NCI-H2081 (cell line): ENCODE measurements around the gene STPG4.
"Not testable (repeated sequence)": the region's sequence is repeated elsewhere in the genome, so short reads cannot be mapped to it uniquely, and the experiment has no call there.

ENCODE experiments used
- DNase-seq, 2 experiments: peaks; one replicate each; lab custom pipeline; 2025; lab: John Stamatoyannopoulos, UW

STPG4 gene

DNA sequence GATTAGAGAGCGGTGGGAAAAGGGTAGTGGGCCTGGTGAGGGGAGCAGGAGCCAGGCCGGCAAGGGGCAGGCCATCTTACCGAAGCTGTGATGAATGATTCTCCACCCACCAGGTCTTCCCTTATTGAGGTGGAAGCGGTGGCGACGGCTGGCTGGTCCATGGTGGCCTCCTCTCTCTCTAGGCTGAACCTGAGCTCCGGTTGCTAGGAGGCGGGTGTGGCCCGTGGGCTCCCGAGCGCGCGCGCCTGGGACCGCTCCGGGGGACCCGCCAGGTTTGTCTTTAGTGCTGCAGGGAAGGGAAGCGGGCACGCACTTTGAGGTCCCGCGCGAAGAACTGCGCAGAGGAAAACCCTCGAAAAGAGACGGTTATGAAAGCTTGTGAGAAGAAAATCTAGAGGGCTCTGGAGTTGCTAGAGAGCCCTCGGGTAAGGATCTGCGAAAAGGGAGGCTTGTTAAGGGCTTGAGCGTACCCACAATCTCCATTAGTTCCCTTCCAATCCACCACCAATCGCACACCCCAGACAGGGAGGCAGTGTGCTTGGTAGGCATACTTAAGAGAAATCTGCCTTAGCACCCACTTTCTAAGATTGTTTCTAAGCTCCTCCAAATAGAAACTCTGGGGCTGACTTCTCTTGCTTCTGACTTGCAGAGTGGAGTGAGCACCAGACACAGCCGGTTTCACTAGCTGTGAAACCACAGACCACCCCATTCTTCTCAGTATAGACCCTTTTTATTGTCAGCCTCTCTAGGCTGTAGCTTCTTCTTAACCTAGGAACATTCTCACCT lies at the start of gene STPG4:
TSS of gene STPG4 (minus strand) at position 218 of the 786 bp plus-strand sequence. CDS start at position 161, 57 bp downstream.
- no peak for DNase-seq

- DNase-seq = no peak
These were observed 49.6 kb upstream of the STPG4 start for GRCh38 chr2:47204691-47205090.

GRCh38 chr2:47203995-47204394 lies 48.9 kb upstream of the STPG4 start:
- no peak for DNase-seq

DNA sequence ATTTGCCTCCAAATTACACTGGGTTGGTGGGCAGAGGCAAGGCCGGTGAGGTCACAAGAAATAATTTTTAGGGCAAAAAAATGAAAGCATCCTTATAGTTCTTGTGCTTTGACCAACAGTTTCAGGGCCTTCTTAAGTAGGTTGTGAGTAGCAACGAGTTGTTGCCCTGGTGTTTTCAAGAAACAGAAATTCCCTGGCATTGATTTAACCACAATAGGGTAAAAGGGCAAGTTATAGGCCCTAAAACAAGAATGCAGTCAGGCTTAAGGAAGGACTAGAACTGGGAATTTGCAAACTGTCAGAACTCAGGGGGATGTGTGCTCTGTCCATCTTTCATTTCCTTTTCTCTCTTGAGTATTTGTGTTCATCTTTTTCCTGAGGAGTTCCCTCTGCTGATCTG lies 46.1 kb upstream of the STPG4 start:
- no peak for DNase-seq

DNA sequence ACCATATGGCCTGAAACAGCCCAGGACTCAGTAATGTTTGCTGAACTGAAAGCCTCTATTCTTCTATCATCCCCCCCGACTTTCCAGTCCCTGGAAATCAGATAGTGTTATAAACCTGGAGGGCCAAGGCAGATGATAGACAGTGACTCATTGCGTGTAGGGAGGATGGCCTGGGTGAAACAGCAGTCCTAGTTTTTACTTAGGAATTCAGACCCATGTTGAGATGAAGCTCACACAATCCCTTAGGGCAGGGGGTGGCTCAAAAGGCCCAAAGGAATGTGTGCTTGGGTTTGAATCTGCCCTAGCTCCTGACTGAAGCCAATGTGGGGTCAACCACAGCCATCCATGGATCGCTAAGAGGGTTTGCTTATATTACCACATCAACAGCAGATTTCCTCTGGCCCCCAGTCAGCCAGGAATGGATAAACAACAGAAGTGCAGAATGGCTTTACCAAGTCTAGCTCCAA lies 43.9 kb upstream of the STPG4 start:
- no peak for DNase-seq

DNA sequence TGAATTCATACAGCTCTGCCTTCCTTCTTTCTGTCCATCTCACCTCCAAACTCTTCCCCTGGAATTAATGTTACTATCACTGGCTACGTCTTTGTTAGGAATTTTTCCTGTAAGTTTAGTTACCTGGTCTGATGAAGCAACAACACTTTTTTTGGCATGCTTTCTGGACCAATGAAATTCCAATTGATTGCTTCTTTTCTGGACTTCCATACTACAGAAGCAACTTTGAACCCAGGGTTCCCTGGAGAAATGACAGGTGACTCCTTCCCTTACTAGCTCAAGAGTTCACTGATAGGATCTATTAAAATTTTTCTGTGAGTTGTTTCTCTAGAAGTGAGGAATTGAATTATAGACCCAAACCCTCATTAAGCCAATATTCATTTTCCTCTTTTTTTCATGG lies 41.4 kb upstream of the STPG4 start:
- DNase-seq = no peak

DNA sequence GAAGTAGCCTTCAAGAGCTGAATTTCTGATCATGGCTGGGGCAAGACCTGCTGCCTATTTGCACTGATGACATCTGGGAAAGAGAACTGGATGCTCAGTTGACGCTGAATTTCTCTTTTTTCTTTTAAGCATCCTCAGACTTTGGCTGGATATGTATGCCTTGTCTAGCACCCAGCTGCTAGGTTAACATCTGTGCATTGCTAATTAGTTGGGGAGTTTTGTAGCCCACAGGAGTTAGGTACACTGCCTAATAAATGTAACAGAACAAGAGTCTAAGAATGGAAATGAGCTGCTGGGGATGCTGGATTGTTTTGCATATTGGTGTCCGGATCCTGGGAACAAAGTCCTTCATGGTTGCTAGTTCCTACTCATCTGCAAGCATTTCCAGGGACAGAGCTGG lies 40.9 kb upstream of the STPG4 start:
- no peak for DNase-seq

DNA sequence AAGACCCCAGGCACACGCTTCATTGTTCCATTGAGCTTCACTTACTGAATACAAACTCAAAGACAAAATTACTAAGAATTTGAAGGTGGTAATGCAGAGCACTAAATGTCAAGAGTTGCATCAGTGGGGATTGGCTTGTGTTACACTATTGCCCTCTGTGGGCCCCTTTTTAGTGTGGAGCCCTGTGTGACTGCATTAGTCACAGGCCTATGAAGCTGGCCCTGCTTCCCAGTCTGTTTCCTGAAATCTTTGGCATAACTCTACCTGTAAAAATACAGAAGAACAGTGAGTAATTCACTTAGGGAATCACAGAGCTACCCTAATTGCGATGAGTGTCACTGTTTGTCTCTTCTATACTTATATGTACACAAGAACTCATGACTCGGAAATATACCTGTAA lies 40.0 kb upstream of the STPG4 start:
- no peak for DNase-seq

- no peak for DNase-seq
These were observed 39.3 kb upstream of the STPG4 start for GRCh38 chr2:47194410-47194809.

DNA sequence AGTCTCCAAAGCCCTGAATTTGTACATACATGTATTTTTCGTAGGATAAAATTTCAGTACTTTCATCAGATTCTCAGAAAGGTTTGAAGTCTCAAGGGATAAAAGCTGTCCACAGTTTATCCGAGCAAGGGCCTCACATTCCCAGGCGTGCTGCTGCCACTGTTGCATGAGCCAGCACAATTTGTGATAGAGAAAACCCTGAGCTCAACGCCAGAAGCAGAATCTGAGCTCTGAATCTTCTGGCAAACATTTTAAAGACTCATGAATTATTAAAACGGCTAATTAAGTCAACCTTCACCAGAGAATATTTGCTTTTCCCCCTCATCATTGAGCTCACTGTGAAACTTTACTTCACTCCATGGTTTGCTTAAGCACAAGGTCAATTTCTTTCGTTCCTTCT lies 38.5 kb upstream of the STPG4 start:
- DNase-seq = no peak

GRCh38 chr2:47190188-47190881 lies 35.2 kb upstream of the STPG4 start:
- no peak for DNase-seq

DNA sequence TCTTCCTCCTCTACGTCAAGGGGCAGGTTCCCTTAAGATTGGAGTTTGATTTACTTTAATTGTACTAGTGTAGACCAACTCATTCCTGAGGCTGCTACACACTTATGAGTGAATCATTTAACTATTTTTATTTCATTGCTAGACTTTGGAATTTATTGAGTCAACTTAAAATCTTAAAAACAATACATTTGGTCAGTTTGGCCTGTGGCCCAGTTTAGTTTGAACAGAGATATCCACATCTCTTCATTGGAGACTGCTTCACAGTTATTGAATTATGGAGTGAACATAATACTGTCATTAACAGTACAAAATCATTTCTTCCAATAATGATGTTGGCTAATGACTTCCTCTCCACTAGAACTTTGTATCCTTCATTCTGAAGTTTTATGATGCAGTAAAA lies 34.5 kb upstream of the STPG4 start:
- DNase-seq = no peak

DNA sequence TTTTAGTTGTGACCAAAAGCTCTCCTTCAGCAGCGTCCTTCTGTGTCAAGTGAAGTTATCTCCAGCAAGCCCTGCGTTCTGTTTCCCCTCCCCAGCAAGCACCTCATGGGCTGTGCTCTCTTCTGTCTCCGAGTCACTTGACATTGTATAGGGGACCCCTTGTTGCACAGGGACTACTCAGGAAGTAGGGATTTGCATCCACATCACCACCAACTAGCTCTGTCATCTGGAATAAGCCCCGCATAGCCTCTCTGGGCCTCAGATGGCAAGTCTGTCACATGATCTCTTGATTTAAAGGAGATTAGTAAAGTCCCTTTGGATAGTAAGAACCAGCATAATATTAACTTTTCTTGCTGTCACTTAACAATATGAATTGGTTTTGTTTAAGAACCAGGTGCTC lies 32.0 kb upstream of the STPG4 start:
- no peak for DNase-seq

- DNase-seq = no peak
These were observed 31.2 kb upstream of the STPG4 start for GRCh38 chr2:47186351-47186750.

GRCh38 chr2:47185098-47185497 lies 30.0 kb upstream of the STPG4 start:
- not testable (repeated sequence) for DNase-seq

DNA sequence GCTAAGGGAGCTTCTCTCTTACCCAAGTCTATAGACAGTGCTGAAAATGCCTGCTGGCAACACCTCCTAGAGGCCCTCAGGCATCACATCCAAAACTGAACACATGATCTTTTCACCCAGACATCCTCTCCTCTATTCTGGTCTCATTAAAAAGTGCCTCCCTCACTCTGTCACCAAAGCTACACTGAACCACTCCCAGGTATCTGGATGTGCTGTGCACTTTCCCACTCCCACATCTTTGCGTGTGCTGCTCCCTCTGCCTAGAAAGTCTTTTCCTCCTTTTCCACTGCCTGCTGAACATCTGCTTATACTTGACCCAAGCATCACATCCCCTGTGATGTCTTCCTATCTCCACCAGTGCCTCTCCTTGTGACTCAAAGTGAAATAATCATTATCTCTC lies 26.1 kb upstream of the STPG4 start:
- DNase-seq = no peak

DNA sequence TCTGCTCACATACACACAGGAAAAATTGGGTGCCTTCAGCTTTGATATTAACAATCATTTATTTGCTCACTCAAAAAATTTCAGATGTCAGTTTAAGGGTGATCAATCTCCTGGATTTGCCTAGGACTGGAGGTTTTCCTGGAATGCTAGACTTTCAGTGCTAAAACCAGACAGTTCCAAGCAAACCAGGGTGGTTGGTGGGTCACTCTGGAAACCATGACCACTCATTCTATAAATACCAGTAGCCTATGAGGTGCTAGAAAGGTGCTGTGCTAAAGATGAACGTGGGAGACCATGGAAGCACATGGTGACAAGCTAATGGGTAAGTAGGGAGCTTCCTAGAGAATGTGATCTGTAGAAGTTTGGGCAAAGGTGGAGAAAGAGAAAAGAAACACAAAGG lies 25.4 kb upstream of the STPG4 start:
- DNase-seq = no peak

- DNase-seq = no peak
These were observed 24.3 kb upstream of the STPG4 start for GRCh38 chr2:47179388-47179787.

DNA sequence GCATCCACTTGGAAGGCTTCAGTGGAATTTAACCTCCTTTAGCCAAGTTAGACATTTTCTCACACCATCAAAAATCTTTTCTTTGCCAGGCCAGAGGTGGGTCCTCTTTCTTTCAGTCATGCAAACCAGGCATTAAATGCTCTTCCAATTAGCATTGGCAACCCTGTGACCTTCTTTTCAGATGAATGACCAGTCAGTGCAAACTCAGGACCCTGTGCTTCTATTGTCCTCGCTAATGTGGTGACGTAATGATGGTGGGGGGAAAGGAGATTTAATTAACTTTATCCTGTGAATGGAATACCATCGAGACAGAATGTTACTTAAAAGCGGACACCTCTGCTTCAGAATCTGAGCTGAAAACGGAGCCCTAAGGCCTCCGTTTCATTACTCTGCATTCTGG lies 23.2 kb upstream of the STPG4 start:
- DNase-seq = no peak

DNA sequence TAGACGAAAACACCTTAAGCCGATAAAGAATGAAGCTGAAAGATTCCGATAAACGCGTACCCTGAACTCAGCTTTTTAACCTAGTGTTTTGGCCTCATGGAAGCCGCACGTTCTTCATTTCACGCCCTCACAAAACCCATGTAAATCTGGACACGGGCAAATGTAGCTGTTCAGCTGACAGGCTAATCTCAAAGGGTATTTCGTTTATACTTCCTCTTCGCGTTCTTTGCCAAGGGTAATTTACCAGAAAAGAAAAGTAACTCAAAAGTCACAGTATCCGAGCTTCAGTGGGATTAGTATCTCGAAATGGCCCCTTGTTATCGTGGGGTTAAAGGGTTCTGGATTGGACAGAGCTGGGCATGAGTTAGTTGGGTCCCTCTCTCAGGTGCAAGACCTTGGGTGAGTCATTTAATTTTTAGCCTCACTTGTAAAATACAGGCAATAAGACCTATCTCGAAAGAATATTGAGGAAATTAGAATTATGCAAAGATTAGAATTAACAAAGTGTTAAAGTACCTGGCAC lies 22.0 kb upstream of the STPG4 start:
- no peak for DNase-seq

- DNase-seq = peak; percentile 55
These were observed 19.7 kb upstream of the STPG4 start for GRCh38 chr2:47174733-47175361.

- DNase-seq = no peak
These were observed 19.1 kb upstream of the STPG4 start for GRCh38 chr2:47173986-47174732.
